Panc1 (cell line): ENCODE measurements around the gene SORL1-AS1.

Source experiments
- TCF7L2 ChIP-seq: IDR thresholded peaks from 2 replicates; pipeline ENCODE4 v1.6.1; 2011; ENCODE audit warnings: mild to moderate bottlenecking, low read depth, low read length, inconsistent platforms
- TF ChIP-seq, protein P1 (sequence below): fragments of 450-650 bp; IDR thresholded peaks from 2 replicates; pipeline ENCODE4 v1.5.1; 2017; ENCODE audit warnings: mild to moderate bottlenecking

DNA sequence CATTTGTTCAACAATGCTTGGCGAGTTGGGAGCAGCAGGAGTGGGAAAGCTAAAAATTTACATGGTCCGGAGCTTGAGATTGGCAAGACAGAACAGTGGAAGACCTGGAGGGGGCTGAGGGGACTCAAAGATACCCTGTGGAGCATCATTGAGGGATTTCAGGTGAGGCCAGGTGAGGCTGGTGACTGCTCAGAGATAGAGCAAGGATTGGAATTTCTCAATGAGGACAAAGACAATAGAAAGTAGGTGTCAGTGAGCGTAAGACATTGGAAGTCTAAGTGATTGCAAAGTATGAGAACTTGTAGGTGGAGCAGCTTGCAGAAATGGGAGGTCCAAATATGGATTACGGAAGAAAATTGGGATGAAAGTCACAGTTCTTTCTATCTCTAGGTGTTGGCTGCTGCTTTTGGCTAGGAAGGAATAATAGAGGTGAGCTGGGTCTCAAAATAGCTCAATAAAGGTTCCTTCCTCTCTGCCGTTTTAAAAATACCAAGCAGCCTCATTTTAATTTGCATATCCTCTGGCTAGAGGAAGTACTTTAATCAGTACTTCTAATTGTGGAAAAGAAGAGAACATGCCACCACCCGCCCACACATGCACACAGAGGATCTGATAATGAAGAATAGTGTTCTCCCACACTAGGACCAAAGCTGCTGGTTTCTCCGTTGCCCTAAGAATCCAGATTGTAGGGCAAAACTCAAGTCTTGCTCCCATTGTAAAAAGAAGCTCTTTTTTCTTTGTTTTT is 41.8 kb upstream of the SORL1-AS1 start:
- TF ChIP-seq, protein P1, sequence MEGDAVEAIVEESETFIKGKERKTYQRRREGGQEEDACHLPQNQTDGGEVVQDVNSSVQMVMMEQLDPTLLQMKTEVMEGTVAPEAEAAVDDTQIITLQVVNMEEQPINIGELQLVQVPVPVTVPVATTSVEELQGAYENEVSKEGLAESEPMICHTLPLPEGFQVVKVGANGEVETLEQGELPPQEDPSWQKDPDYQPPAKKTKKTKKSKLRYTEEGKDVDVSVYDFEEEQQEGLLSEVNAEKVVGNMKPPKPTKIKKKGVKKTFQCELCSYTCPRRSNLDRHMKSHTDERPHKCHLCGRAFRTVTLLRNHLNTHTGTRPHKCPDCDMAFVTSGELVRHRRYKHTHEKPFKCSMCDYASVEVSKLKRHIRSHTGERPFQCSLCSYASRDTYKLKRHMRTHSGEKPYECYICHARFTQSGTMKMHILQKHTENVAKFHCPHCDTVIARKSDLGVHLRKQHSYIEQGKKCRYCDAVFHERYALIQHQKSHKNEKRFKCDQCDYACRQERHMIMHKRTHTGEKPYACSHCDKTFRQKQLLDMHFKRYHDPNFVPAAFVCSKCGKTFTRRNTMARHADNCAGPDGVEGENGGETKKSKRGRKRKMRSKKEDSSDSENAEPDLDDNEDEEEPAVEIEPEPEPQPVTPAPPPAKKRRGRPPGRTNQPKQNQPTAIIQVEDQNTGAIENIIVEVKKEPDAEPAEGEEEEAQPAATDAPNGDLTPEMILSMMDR, result no peak
- no peak for TF ChIP-seq TCF7L2
